Measurements from ENCODE around the gene OR52A1. TPM values are rescaled to one million over a fixed set of nuclear protein-coding genes. Genes with fewer than 3 reads are reported as not detected.

OR52A1 gene
- total and polyA plus RNA-seq, 2 donors (not counting 3 experiments of a cell fraction or from before 2014, with no cell fraction given) = not detected

- intact Hi-C loops (cut with micrococcal nuclease) = no loop called here
- Histone ChIP-seq H2AFZ (ENCODE audit: low read depth, low read length) (no peak overlapping the region), H3K4me2 (ENCODE audit: insufficient read depth, low read length) (no peak overlapping the region), H3K9me1 (replicated peaks; ENCODE audit: control insufficient read depth, extremely low read depth, insufficient read depth, low read length) (no peaks in the 10 kb centered on the region), H3K27ac (ENCODE audit: insufficient read depth, low read depth, low read length) (no peak overlapping the region), H3K27me3 (ENCODE audit: control insufficient read depth in 2 of 2, insufficient read depth in 2 of 2, low read length in 2 of 2) (no peaks in the 10 kb centered on the region), H3K36me3 (ENCODE audit: control insufficient read depth in 2 of 2, extremely low read depth in 1 of 2, insufficient read depth in 2 of 2, low read length in 2 of 2) (no peaks in the 10 kb centered on the region), H3K4me3 (replicated peaks in 1 of 3; ENCODE audit: insufficient read depth in 1 of 3, low read depth in 1 of 3, low read length in 3 of 3) (no peak overlapping the region), H3K9me3 (replicated peaks; ENCODE audit: control insufficient read depth, insufficient read depth, low read length) (no peaks in the 10 kb centered on the region), H3K9ac (replicated peaks; ENCODE audit: extremely low read depth, insufficient read depth, low read length) (no peak overlapping the region), H4K20me1 (replicated peaks; ENCODE audit: control insufficient read depth, extremely low read depth, insufficient read depth, low read length) (no peaks in the 10 kb centered on the region), H3K4me1 (ENCODE audit: control insufficient read depth, extremely low read depth, insufficient read depth, low read length) (no peaks in the 10 kb centered on the region), H3K79me2 (ENCODE audit: control insufficient read depth, insufficient read depth, low read length) (no peaks in the 10 kb centered on the region)
- dilution Hi-C loops (cut with MboI; ENCODE audit: extremely low pct_ligation_motif_present, low sequenced_read_pairs) = no loop called here
- no TSS peak for BruUV-seq (replicated peaks)
- FAIRE-seq (no peak), DNase-seq (ENCODE audit: low read depth, low spot score) (no peak)
- TF ChIP-seq EZH2 (IDR thresholded peaks at IDR 0.05; ENCODE audit: borderline replicate concordance, low read depth, low read length, severe bottlenecking) = no peak
- TF ChIP-seq GATA2 (IDR thresholded peaks at IDR 0.05; ENCODE audit: insufficient read depth, insufficient read length, low read depth, low read length) = no peak
- TF ChIP-seq CTCF (IDR thresholded peaks at IDR 0.05; ENCODE audit: extremely low read depth in 1 of 2, insufficient read depth in 1 of 2, low read depth in 1 of 2, low read length in 2 of 2) = no peak
- no peak for TF ChIP-seq MYC (IDR thresholded peaks at IDR 0.05; ENCODE audit: low read depth, low read length)
- TF ChIP-seq POLR2A (IDR thresholded peaks at IDR 0.05; ENCODE audit: low read depth, low read length) = no peak
- no peak for TF ChIP-seq MAX (IDR thresholded peaks at IDR 0.05; ENCODE audit: insufficient read depth, insufficient read length)
- no peak for TF ChIP-seq JUN (IDR thresholded peaks at IDR 0.05; ENCODE audit: borderline replicate concordance, insufficient read depth, insufficient read length, low read depth)
- TF ChIP-seq FOS (IDR thresholded peaks at IDR 0.05; ENCODE audit: borderline replicate concordance, insufficient read depth, low read length) = no peak
- no peak for TF ChIP-seq POLR2AphosphoS5 (IDR thresholded peaks at IDR 0.05; ENCODE audit: insufficient read depth, low read depth, low read length)
- CTCF ChIA-PET = no interaction called here
- POLR2A ChIA-PET = no interaction called here
Measured at GRCh38 chr11:5096011-5096410, 58.5 kb downstream of the OR52A1 start.

Other genes starting within 250 kb of the OR52A1 start
- not detected in 2 replicates for gene OR51G2, start 235.4 kb downstream of the OR52A1 start, total RNA-seq
- gene OR51G2, start 235.4 kb downstream of the OR52A1 start, polyA plus RNA-seq = not detected in 2 replicates
- gene OR51G1, start 230.4 kb downstream of the OR52A1 start, total RNA-seq = not detected in 2 replicates
- gene OR51G1, start 230.4 kb downstream of the OR52A1 start, polyA plus RNA-seq = not detected in 2 replicates
- not detected in 2 replicates for gene OR51A4, start 207.2 kb downstream of the OR52A1 start, total RNA-seq
- not detected in 2 replicates for gene OR51A4, start 207.2 kb downstream of the OR52A1 start, polyA plus RNA-seq
- gene OR51A2, start 199.0 kb downstream of the OR52A1 start, total RNA-seq = not detected in 2 replicates
- not detected in 2 replicates for gene OR51A2, start 199.0 kb downstream of the OR52A1 start, polyA plus RNA-seq
- not detected in 2 replicates for gene OR51L1, start 159.9 kb downstream of the OR52A1 start, total RNA-seq
- gene OR51L1, start 159.9 kb downstream of the OR52A1 start, polyA plus RNA-seq = not detected in 2 replicates
- gene OR52J3, start 108.2 kb downstream of the OR52A1 start, total RNA-seq = not detected in 2 replicates
- gene OR52J3, start 108.2 kb downstream of the OR52A1 start, polyA plus RNA-seq = not detected in 2 replicates
- not detected in 2 replicates for gene OR52E2, start 95.1 kb downstream of the OR52A1 start, total RNA-seq
- gene OR52E2, start 95.1 kb downstream of the OR52A1 start, polyA plus RNA-seq = not detected in 2 replicates
- gene OR52E1, start 85.2 kb downstream of the OR52A1 start, total RNA-seq = not detected in 2 replicates
- gene OR52E1, start 85.2 kb downstream of the OR52A1 start, polyA plus RNA-seq = not detected in 2 replicates
- not detected in 2 replicates for gene OR52A5, start 16.4 kb downstream of the OR52A1 start, total RNA-seq
- not detected in 2 replicates for gene OR52A5, start 16.4 kb downstream of the OR52A1 start, polyA plus RNA-seq
- not detected in 2 replicates for gene OR51V1, start 45.9 kb upstream of the OR52A1 start, total RNA-seq
- gene OR51V1, start 45.9 kb upstream of the OR52A1 start, polyA plus RNA-seq = not detected in 2 replicates
- not detected in 2 replicates for gene HBB, start 72.3 kb upstream of the OR52A1 start, total RNA-seq
- gene HBB, start 72.3 kb upstream of the OR52A1 start, polyA plus RNA-seq = not detected in 2 replicates
- gene HBD, start 79.7 kb upstream of the OR52A1 start, total RNA-seq = not detected in 2 replicates
- gene HBD, start 79.7 kb upstream of the OR52A1 start, polyA plus RNA-seq = not detected in 2 replicates
- gene HBG1, start 95.1 kb upstream of the OR52A1 start, total RNA-seq = not detected in 2 replicates
- 0.72 TPM in 1 of 2 replicates, not detected in the other for gene HBG1, start 95.1 kb upstream of the OR52A1 start, polyA plus RNA-seq
- not detected in 2 replicates for gene HBG2, start 100.0 kb upstream of the OR52A1 start, total RNA-seq
- 1.2 TPM in 1 of 2 replicates, not detected in the other for gene HBG2, start 100.0 kb upstream of the OR52A1 start, polyA plus RNA-seq
- gene HBE1, start 115.2 kb upstream of the OR52A1 start, total RNA-seq = not detected in 2 replicates
- 0.32 and 0.37 TPM in 2 replicates for gene HBE1, start 115.2 kb upstream of the OR52A1 start, polyA plus RNA-seq
- not detected in 2 replicates for gene OR51B4, start 147.2 kb upstream of the OR52A1 start, total RNA-seq
- 0.08 TPM in 1 of 2 replicates, not detected in the other for gene OR51B4, start 147.2 kb upstream of the OR52A1 start, polyA plus RNA-seq
- not detected in 2 replicates for gene OR51B2, start 169.5 kb upstream of the OR52A1 start, total RNA-seq
- gene OR51B2, start 169.5 kb upstream of the OR52A1 start, polyA plus RNA-seq = not detected in 2 replicates
- not detected in 2 replicates for gene OR51B5, start 188.8 kb upstream of the OR52A1 start, total RNA-seq
- 0.07 TPM in 1 of 2 replicates, not detected in the other for gene OR51B5, start 188.8 kb upstream of the OR52A1 start, polyA plus RNA-seq
- not detected in 2 replicates for gene OR51B6, start 196.8 kb upstream of the OR52A1 start, total RNA-seq
- not detected in 2 replicates for gene OR51B6, start 196.8 kb upstream of the OR52A1 start, polyA plus RNA-seq
- not detected in 2 replicates for gene OR51M1, start 229.1 kb upstream of the OR52A1 start, total RNA-seq
- gene OR51M1, start 229.1 kb upstream of the OR52A1 start, polyA plus RNA-seq = not detected in 2 replicates

All from endothelial cell of umbilical vein (primary cell).